Lower leg skin (tissue), 4 donors: ENCODE data around the gene RGS11. TPM values are rescaled to one million over a fixed set of nuclear protein-coding genes. Genes with fewer than 3 reads are reported as not detected.
"Not testable (repeated sequence)": the region's sequence is repeated elsewhere in the genome, so short reads cannot be mapped to it uniquely, and the experiment has no call there.

Experiments
- DNase-seq, 2 donors: peaks; one replicate each; pipeline ENCODE4 v3.0.0-alpha.2; 2019; ENCODE audit warnings: low spot score in 2 of 2
- H3K4me3 ChIP-seq: fragments of 200-600 bp; sonication (generic); 2 replicates; pipeline ENCODE4 v1.5.1; 2017; ENCODE audit warnings: mild to moderate bottlenecking, low read depth; ENCODE audit not compliant: poor library complexity, severe bottlenecking
- CTCF ChIP-seq, 3 donors: fragments of 450-650 bp; IDR thresholded peaks; one replicate each; pipeline ENCODE4 v1.5.1; 2016; ENCODE audit warnings: antibody characterized with exemption in 3 of 3, mild to moderate bottlenecking in 3 of 3, moderate library complexity in 2 of 3
- POLR2A ChIP-seq, 2 donors: fragments of 450-650 bp; IDR thresholded peaks; one replicate each; pipeline ENCODE4 v1.6.1; 2016 to 2017; ENCODE audit warnings: antibody characterized with exemption in 2 of 2, mild to moderate bottlenecking in 1 of 2, moderate library complexity in 1 of 2
- WGBS, 2 donors: methylation state at CpG; one replicate each; pipeline ENCODE4 v1.1.5; 2018; 5-methylcytosine and 5-hydroxymethylcytosine counted together
- intact Hi-C: fragments of 100-400 bp; cut with DNase I; formaldehyde crosslinking; loops from one replicate; pipeline ENCODE4 v1.15.0; 2023; ENCODE audit warnings: low total_unique reads
- total RNA-seq, 4 donors: library from RNA; depleted of rRNA; stranded (reverse); fragments of >200 nt; gene quantifications; one replicate each; pipeline ENCODE4 v1.1.0, GENCODE V29; 2016

Gene RGS11
- total RNA-seq, 4 donors from 2014 or later = 0.08 to 2.7 (median 1.6) TPM

- DNase-seq = no peak
- intact Hi-C loops = no loop called here
- no peak overlapping the region for H3K4me3 ChIP-seq
- TF ChIP-seq POLR2A (IDR thresholded peaks at IDR 0.05) (no peak), CTCF (IDR thresholded peaks at IDR 0.05) (no peak)
- whole genome bisulfite sequencing, 2 donors = 84 to 85% methylated on average over 24 of the region's 24 CpGs
Measured at GRCh38 chr16:269061-269796, 6.5 kb downstream of the RGS11 start.

GRCh38 chr16:268141-269053 lies 7.3 kb downstream of the RGS11 start:
- 42 to 47% methylated on average over 35 to 40 of the region's 40 CpGs for WGBS, 2 donors
- intact Hi-C loops = no loop called here
- TF ChIP-seq CTCF (IDR thresholded peaks at IDR 0.05) = no peak
- no peak for TF ChIP-seq POLR2A (IDR thresholded peaks at IDR 0.05)
- no peak for DNase-seq
- H3K4me3 ChIP-seq = no peak overlapping the region

- WGBS, 2 donors = 84 to 87% methylated on average over 17 of the region's 17 CpGs
- H3K4me3 ChIP-seq, intact Hi-C loops, DNase-seq: not testable (repeated sequence)
Measured at GRCh38 chr16:267562-267961, 8.2 kb downstream of the RGS11 start.

- DNase-seq = no peak
- WGBS, 2 donors = 60 to 62% methylated on average over 19 to 24 of the region's 25 CpGs
- intact Hi-C loops = no loop called here
- TF ChIP-seq CTCF (IDR thresholded peaks at IDR 0.05) (no peak), POLR2A (IDR thresholded peaks at IDR 0.05) (no peak)
- H3K4me3 ChIP-seq = no peak overlapping the region
Measured at GRCh38 chr16:266258-267164, 9.2 kb downstream of the RGS11 start.

GRCh38 chr16:265711-266110 lies 10.0 kb downstream of the RGS11 start:
- 55 to 58% methylated on average over 7 to 12 of the region's 12 CpGs for WGBS, 2 donors
- intact Hi-C loops = no loop called here
- TF ChIP-seq POLR2A (IDR thresholded peaks at IDR 0.05) = no peak
- TF ChIP-seq CTCF (IDR thresholded peaks at IDR 0.05) = no peak
- DNase-seq = no peak
- H3K4me3 ChIP-seq = no peak overlapping the region
